Colon (tissue), 2 donors: Measurements from ENCODE around the gene FABP3.

Experiments
- FAIRE-seq: peaks from 2 replicates; lab custom pipeline; 2012; peaks lifted over from hg19 to GRCh38; lab: Jason Lieb, UNC
- donor health status: control.
- donor health status: control.

FABP3 gene

DNA sequence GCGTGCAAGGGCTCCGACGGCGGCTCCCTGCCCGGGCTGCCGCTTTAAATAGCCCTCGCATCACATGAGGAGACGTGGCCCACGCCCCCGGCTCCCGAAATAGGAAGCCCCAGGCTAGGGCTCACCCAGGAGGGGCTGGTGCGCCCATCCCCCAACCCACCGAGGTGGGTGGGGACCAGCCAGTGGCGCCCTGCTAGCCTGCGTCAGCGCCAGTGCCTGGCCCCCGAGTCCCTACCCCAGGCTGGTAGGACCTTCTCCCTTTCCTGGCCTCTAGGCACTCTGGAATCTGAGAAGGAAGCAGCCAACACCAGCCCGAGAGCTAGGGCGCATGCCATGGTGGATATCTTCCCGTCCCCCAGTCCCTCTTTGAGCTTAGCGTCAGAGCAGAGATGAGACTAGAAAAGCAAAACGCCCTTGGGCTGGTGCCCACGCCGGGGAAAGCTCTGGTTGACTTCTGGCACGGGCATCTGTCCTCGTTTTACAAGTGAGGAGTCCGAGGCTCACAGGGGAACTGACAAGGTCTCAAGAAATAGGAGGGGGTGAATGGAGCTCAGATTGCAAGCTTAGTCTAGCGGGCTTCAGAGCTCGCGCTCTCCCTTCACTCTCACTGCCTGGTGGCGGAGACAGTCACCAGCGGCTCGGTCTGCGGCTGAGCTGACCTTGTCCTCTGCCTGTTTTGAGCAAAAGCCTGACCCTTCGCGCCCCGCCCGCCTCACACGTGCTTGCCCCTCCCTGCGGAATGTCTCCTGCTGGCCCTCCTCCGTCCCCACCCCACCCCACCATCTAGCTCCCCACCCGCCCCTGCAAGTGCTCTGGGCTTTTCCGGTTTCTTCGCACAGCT, at the start of gene FABP3:
Gene FABP3, minus strand, starts transcription at position 21 of the 841 bp plus-strand sequence. CDS start 62 bp downstream, outside the sequence.
- no peak for FAIRE-seq

DNA sequence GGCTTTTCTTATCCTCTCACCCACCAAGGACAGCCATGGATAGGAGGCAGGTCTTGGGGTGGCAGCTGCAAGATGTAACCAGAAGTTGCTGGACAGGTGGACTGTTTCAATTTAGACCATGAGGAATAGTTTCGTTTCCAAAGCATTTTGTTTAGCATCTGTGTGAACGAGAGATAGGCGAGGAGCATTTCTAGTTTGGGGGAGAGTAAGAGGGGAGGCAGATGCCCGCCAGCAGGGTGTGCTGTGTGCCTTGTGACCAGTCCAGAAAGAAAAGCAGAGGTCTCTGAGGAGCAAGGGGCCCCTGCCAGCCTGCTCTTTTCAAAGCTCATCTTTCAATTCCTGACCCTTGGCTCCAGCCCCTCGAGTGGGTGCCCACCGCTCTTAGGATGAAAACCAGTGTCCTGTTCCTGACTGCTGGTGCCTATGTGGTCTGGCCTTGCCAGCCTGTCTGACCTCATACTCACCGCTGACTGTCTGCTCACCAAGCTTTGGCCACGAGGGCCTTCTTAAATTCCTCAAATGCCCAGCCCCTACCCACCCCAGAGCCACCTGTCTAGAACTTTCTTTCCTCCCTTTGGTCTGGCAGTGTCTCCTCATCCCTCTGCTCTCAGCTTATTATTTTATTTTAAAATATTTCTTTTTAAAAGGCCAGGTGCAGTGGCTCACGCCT, 48.6 kb upstream of the FABP3 start:
- FAIRE-seq, result no peak

DNA sequence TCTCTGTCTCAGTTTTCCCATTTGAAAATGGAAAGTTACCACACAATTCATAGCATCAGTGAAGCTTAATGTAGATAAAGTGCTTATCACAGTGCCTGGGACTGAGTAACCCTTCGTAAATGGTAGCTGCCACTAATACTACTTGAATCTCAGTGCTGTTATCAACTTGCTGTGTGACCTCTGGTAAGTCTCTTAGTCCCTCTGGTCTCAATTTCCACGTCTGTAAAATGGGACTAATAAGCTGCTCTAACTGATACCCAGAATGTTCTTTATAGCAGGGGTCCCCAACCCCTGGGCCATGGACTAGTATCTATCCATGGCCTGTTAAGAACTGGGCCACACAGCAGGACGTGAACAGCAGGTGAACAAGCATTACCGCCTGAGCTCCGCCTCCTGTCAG, 47.8 kb upstream of the FABP3 start:
- no peak for FAIRE-seq

DNA sequence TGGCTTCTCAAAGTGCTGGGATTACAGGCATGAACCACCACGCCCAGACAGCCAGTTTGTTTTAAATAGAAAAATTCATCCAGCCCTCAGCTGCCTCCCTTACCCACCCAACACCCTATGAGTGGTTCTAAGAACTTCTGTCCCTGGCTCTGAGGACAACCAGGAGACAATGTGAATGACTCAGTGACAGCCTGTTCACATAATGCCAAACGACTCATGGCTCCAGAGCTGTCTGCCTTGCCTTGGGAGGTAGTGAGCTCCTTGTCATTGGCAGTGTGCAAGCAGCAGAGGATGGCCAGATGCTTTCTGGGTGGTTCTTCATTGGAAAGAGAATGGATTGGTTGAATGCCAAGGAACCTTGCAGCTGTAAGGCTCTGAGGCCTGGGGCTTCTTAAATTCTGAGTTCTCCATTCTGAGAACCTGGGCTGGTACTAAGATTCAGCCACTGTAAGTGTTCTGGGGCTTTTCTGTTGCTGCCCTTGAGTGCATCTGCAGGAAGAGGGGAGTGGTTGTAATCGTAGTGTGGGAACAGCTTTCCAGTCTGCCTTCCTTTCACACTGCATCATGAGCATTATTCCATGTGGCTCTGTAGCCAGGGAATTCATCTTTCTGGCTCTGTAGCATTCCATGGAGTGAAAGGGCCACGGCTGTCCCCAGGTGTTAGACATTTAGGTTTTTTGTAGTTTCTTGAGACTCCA, 45.9 kb upstream of the FABP3 start:
- no peak for FAIRE-seq

DNA sequence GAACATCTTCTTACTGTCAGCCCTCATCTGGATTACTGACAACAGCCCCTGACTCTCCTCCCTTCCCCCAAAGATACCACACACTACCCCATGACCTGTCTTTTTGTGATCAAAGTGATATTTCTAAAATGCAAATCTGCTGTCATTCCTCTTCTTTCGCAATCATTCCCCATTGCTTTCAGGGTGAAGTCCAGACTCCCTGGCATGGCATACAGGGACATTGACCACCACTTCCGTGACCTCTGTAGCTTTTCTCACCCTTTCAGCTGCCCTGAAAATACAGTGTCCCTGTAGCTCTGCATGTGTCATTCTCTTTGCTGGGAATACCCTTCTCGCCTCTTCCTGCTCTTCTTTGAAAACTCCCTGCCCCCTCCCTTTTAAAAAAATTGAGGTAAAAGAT, 44.3 kb upstream of the FABP3 start:
- FAIRE-seq, result no peak

DNA sequence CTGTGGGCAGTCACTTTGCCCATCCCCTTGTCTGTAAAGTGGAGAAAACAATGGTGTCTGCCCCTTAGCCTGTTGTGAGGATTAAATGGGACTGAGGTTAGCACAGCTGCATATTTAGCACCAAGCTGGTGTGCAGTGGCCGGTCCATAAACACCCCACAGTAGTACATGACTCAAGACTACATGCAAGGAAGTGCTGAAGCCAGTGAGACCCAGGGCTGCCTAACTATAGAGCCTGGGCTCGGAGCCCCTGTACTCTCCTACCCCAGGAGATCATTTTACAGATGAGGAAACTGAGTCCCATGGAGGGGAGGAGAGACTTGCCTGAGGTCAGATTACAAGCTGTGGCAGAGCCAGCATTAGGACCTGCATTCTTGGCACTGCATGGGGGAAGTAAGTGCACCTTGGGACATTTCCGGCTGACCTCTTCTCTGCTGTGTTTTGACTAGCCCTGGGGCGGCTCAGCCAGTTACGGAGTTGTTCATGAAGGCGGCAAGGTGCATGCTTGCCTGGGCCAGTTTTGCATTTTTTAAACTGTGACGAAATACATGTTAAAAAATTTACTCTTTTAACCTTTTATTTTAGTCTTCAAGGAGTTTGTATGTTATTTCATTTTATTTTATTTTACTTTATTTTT, 43.3 kb upstream of the FABP3 start:
- no peak for FAIRE-seq

DNA sequence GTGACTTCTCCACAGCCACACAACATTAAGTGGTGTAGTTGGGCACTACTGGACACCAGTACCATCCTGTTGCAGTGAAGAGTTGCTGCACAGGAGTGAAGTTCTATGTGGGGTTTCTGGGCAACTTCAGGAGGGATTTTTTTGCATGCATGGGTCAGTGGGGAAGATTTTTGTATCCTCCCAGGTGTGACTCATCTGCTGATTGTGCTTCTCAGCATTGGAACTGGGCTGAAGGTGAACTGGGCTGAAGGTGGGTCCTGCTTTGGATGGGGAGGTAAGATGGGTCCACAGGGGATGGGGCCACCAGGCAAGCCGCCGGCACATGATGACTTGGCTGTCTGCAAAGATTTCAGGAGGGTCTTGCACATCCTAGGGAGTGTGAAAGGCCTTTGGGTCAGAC, 42.8 kb upstream of the FABP3 start:
- FAIRE-seq, result no peak

DNA sequence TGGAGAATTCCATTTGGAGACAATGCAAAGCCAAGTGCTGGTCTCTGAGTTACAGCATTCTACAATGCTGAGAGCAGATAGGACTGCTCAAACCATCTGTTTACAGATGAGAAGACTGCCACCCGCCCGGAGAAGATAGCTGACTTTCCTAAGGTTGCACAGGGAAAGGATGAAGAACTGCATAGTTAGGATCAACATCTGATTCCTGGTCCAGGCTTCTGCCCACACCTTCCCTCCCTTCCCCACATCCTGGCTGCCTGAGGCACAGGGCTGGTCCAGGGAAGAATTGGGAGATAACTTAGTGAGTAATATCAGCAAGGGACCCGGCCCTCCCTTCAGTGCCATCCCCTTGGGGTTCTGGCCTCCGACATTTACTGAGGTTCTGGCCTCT, 42.1 kb upstream of the FABP3 start:
- FAIRE-seq, result no peak

DNA sequence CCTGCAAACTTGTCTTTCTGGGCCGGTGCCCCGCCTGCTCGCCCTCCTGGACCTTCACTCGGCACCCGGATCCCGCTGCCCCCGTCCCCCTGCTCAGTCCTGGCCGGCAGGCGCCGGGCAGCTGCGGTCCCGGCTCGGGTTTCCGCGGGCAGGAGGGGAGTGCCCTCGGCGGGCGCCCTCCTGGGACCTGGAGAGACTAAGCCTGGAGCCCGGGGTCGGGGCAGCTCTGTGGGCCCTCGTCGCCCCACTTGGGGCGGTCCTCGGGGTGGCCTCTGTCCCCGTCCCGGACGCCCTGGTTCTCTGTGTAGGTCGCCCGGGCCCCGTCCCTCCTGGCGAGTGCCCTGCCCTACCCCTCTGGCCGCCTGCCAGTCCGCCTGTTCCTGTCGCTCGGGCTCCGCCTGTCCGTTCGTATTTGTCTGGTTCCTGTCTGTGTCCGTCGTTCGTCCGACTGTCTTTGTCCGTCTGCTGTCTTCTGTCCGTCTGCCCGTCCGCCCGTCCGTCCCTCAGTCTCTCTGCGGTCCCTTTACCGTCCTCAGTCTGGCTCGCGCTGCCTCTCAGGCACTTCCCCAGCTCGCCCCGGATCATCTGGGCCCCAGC, 40.6 kb upstream of the FABP3 start:
- FAIRE-seq, result no peak

DNA sequence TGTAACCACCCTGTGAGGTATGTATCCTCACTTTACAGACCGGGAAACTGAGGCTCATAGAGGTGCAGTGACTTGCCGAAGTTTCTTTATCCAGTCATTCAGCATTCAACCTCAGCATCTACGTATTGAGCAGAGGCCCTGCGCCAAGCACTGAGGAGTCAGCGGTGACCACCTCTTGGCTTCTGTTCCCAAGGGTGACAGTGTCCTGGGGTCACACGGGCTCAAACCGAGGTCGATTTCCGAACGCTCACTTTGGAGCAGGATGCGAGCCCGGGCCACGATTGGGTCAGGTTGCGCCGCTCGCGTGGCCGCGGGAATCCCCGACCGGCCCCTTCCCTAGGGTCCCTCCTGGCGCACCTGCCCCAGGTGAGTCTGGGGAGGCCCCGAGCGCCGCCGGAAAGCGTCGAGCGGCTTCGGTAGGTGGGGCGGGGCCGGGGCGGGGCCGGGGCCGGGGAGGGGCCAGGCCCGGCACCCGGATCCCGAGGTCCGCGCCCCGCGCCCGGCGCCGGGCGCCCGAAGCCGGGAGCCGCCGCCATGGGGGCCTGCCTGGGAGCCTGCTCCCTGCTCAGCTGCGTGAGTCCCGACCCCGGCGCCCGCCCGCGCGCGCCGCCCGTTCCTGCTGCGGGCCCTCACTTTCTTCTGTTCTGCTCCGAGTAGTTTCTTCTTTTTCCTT, 40.0 kb upstream of the FABP3 start, which contains the start of gene SERINC2:
Gene SERINC2, plus strand, starts transcription at position 482 of the 673 bp plus-strand sequence. Its CDS starts 53 bp downstream, at position 535.
- FAIRE-seq, result no peak

DNA sequence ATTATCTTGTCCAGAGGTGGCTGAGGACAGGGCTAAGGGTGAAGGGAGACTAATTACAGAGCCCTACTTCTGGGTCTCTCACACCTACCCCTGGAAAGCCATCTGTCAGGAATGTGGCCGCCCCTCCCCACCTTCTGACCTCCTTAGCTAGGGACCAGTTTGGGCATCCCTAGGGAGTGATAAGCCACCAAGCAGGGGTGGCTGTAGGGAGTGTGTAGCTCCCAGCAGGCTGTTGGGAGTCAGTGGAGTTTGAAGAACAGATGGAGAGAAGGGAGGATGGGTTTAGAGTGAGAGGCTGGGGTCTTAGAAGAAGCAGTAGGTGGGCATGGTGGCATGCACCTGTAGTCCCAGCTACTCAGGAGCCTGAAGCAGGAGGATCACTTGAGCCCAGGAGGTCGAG, 39.3 kb upstream of the FABP3 start:
- no peak for FAIRE-seq

DNA sequence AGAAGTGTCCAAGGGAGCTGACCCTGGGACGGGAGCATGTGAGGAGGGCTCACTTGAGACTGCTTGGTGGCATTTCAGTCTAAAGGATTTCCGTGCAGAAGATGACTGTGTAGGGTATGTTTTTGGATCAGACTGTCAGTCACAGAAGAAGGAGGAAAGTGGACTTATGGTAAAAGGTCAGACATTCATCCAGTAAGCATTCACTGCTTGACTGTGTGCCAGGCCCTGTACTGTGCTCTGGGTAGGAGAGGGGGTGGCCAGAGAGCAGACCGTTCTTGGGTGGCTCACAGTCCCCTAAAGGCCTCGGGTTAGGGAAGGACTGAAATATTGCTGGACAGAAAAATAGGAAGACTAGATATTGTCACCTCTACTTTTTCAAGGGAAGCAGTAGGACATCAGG, 38.0 kb upstream of the FABP3 start:
- no peak for FAIRE-seq

DNA sequence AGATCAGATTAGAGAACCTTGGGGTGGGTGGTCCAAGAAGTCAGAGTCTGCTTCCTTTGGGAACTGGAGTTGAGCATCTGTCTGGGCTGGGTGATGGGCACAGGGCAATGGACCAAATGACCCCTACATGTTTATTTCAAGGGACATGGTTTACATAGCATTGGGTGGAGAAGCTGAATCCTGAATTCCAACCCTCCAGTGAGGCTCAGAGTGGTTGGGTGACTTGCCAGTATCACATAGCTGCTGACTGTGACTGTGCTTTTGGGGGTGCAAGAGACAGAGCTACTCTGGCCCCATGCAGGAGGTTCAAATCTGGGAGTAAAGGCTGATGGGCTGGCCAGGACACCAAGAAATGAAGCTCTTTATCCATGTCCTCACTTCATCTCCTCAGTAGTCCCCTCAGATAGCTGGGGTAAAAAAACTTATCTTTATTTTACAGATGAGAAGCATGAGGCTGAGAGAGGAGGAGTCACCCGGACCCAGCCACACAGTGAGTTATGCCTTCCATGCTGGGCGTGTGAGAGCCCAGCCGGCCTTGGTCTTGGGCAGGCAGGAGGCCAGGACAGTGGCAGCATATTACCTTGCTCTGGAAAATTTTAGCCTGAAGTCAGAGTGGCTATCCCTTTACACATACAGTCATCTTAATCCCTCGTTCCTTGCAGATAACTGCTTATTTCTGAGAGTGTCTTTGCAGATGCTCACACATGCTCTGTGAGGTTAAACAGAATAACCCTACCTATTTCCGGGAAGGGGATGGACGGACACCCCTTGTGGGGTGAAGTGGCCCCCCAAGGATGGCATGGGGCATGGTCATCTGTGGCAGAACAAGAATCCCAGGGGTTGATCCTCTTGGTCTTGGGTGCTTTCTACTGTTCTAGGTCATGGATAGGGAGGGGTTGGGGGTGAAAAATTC, 37.3 kb upstream of the FABP3 start:
- FAIRE-seq, result no peak

DNA sequence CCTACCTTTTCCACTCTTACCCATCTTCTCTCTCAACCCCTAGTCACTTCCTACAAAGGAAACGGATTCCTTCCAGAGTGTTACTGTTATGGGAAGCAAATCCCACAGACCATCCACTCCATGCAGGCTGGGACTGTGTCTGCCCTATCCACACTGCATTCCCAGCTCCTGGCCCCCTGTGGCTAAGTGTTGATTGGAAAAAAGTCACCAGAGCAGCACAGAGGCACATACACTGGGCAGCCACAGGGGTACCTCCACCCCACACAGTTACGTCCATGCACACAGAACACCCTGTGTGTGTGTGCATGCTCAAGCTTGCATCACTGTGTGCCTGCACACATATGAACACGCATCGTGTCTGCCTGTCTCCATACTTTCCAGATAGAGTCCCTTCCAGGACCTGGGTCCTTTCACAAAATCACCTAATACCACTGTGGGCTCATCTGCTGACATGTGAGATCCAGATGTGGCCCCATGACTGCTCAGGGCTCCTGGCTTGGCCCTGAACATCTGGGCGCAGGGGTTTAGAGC, 36.0 kb upstream of the FABP3 start:
- no peak for FAIRE-seq

DNA sequence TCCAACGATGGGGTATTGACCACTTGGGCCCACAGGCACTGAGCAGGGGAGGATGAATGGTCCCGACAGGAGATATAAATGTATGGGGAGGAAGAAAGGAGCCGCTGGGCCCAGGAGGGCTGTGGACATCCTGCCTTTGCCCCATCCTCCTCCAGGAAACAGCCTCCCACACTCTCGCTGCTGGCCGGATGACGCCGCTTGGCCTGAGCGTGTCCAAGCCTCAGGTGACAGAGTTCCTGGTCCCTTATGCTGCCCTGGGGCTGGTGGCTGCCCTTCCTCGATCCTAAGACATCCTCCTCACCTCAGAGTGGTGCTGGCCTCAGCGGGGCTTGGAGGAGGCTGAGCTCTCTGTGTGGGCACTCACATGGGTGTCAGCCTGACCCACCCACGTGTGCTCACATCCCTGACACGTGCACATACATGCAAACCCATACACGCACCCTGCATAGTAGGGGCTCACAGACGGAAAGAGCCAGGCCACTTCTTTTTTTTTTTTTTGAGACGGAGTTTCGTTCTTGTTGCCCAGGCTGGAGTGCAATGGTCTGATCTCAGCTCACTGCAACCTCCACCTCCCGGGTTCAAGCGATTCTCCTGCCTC, 34.3 kb upstream of the FABP3 start:
- FAIRE-seq, result no peak

DNA sequence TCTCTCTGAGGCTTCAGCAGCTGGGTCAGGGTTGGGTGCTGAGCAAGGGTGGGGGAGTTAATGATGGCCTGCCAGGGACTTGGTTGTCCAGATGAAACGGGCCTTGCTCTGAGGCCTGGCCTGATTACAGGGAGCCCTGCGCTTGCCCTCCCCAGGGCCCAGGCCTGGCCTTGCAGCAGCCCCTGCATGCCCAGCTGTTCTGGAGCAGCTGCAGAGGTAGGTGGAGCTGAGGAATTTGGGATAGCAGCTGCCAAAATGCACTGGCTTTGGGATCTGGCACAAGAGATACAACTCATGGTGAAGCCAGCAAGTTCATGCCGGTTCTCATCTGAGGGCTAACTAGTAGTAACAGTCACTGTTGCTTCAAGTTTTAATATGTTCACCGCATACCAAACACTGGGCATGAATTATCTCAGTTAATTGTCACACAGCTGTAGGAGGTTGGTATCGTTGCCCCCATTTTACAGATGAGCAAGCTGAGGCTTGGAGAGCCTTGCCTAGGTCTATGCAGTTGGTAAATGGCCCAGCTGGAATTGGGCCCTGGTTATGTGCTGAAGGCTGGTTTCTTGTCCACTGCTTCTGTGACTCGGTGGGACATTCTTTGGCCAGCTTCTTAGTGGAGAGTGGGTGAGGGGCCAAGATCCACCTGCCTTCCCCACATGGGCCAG, 32.8 kb upstream of the FABP3 start:
- no peak for FAIRE-seq

DNA sequence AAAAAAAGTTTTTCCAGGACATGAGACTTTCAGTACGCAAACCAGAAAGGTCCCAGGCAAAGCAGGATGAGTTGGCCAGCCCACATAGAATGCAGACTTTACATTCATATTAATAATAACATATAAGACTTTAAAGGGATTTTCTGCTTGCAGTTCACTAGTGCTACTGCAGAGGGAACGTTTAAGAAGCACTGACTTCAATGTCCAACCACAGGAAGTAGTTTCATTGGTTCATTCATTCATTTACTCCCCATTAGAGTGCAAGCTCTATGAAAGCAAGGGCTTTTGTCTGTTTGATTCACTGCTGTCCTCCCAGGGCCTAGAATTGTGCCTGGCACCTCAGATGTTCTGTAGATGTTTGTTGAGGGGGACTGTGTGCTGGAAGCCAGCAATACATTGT, 28.4 kb upstream of the FABP3 start:
- no peak for FAIRE-seq

DNA sequence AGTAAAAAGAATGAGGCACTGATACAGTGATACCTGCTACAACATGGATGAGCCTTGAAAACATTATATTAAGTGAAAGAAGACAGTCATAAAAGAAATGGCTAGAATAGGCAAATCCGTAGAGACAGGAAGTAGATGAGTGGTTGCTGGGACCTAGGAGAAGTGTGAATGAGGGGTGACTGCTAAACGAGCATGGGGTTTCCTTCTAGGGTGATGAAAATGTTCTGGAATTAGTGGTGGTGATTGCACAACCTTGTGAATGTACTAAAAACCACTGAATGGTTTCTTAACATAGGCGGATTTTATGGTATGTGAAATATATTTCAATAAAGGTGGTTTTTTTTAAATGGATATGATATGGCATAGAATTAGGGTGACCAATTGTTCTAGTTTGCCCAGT, 27.5 kb upstream of the FABP3 start:
- FAIRE-seq, result no peak

DNA sequence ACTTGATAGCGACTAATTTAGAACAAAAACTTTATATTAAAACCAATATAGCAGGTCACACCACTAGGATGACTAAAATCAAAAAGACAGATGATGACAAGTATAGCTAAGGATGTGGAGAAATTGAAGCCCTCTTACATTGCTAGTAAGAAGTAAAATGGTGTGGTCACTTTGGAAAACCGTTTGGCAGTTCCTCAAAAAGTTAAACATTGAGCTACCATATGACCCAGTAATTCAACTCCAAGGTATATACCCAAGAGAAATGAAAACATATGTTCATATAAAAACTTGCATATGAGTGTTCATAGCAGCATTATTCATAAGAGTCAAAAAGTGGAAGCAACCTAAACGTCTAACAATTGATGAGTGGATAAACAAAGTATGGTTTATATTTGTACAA, 27.1 kb upstream of the FABP3 start:
- FAIRE-seq, result no peak
